NCI-H187 treated with DMSO at 0.1 percent for 48 hours (cell line): ENCODE data around the gene ARMC6.

ENCODE experiments used
- DNase-seq: peaks from one replicate; lab custom pipeline; 2025; lab: John Stamatoyannopoulos, UW

ARMC6 gene

DNA sequence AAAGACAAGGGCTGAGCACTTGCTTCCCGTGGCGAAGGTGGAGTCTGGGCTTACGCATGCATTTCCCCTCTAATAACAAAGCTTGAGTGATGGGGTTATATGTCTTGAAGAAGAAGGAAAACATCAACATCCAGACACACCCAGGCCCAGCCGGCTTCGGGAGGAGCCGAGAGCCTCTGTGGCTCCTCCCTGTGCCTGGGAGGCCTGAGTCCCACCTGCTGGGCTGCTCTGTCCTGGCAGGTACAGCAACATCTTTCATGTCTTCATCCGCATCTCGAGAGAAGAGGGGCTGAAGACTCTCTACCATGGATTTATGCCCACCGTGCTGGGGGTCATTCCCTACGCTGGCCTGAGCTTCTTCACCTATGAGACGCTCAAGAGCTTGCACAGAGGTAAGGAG, 74.3 kb downstream of the ARMC6 start:
- DNase-seq, result no peak
